GM12872 (cell line): ENCODE results near the gene MAN1C1.

ENCODE experiments used
- TF ChIP-seq, protein P1 (sequence below): IDR thresholded peaks from 3 replicates; pipeline ENCODE4 v1.5.1; 2011; ENCODE audit warnings: low read depth, mild to moderate bottlenecking, low read length, moderate library complexity; ENCODE audit not compliant: insufficient read depth

Gene MAN1C1

GRCh38 chr1:25800703-25801377, 184.2 kb downstream of the MAN1C1 start:
- TF ChIP-seq, protein P1, sequence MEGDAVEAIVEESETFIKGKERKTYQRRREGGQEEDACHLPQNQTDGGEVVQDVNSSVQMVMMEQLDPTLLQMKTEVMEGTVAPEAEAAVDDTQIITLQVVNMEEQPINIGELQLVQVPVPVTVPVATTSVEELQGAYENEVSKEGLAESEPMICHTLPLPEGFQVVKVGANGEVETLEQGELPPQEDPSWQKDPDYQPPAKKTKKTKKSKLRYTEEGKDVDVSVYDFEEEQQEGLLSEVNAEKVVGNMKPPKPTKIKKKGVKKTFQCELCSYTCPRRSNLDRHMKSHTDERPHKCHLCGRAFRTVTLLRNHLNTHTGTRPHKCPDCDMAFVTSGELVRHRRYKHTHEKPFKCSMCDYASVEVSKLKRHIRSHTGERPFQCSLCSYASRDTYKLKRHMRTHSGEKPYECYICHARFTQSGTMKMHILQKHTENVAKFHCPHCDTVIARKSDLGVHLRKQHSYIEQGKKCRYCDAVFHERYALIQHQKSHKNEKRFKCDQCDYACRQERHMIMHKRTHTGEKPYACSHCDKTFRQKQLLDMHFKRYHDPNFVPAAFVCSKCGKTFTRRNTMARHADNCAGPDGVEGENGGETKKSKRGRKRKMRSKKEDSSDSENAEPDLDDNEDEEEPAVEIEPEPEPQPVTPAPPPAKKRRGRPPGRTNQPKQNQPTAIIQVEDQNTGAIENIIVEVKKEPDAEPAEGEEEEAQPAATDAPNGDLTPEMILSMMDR = no peak

DNA sequence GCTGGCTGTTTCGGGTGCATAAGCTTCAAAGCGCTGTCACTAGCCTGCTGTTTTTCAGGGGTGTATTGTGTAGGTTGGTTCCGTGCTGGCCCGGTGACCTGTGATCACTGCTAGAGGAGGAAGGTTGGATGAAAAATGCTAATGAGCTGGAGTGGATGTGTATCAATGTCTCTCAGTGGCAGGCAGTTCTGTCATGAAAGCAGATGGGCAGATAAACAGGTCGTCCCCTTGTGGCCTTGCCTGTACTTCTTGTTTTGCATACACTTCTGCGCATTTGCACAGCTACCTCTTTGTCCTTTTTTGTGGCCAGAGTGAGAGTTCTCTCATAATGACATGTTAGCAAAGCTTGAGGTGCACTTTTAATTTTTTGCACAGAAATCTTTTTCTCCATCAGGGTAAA, 186.3 kb downstream of the MAN1C1 start:
- TF ChIP-seq, protein P1 = no peak

DNA sequence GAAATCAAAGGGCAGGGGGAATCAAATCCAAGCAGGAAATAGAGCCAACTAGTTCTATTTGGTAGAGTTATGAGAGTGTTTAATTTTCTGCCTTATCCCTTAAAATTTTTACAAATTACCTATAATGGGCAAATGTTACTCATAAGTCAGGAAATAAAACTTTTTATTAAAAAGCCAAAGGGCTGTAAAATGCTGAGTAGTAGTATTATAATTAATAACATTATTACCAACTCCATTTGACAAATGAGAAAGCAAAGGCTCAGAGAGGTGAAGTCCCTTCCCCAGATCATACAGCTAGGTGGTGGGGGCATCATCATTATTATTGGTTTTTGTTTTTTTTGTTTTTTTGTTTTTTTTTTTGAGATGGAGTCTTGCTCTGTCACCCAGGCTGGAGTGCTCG, 186.8 kb downstream of the MAN1C1 start:
- TF ChIP-seq, protein P1 = no peak

- TF ChIP-seq, protein P1 = no peak
Measured at GRCh38 chr1:25804244-25804963, 187.8 kb downstream of the MAN1C1 start.

- TF ChIP-seq, protein P1 = no peak
Measured at GRCh38 chr1:25804964-25805862, 188.6 kb downstream of the MAN1C1 start.

- TF ChIP-seq, protein P1 = no peak
Measured at GRCh38 chr1:25805863-25806225, 189.3 kb downstream of the MAN1C1 start.

DNA sequence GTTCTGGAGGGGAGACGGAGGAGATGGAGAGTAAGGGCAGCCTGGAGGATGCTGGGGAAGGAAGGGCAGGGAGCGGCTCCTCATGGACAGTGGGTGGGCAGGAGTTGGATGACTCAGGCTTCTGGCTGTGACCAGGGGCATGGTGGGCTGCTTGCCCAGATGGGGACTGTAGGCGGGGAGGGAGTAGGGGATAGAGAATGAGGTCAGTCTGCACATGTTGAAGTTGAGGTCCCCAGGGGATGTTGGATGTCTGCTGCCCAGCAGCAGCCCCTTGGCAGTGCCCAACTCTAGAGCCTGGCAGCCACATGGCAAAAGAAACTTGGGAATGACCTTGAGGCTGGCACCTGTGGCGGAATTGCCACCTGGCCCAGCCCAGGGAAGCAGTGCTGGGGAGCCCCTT, 189.8 kb downstream of the MAN1C1 start:
- TF ChIP-seq, protein P1 = no peak
